SH-SY5Y (cell line): ENCODE results near the gene RAVER2.

Experiments
- GATA2 ChIP-seq: IDR thresholded peaks from 2 replicates; pipeline ENCODE4 v1.6.1; 2011; ENCODE audit warnings: mild to moderate bottlenecking, low read depth, low read length
- GATA3 ChIP-seq: IDR thresholded peaks from 2 replicates; pipeline ENCODE4 v1.6.1; 2011; ENCODE audit warnings: low read depth, mild to moderate bottlenecking, low read length, moderate library complexity

GRCh38 chr1:64826991-64827390 is 82.1 kb downstream of the RAVER2 start:
- TF ChIP-seq GATA3: no peak
- TF ChIP-seq GATA2: no peak
